AG09319 (cell line): ENCODE measurements around the gene TFB2M.

Source experiments
- DNase-seq: peaks from one replicate; pipeline ENCODE4 v3.0.0-alpha.2; 2010; ENCODE audit warnings: low read depth; ENCODE audit errors: extremely low read depth
- TF ChIP-seq, protein P1 (sequence below): IDR thresholded peaks from 2 replicates; pipeline ENCODE4 v1.5.1; 2011; ENCODE audit warnings: low read depth, mild to moderate bottlenecking, inconsistent platforms, low read length, moderate library complexity

Gene TFB2M

DNA sequence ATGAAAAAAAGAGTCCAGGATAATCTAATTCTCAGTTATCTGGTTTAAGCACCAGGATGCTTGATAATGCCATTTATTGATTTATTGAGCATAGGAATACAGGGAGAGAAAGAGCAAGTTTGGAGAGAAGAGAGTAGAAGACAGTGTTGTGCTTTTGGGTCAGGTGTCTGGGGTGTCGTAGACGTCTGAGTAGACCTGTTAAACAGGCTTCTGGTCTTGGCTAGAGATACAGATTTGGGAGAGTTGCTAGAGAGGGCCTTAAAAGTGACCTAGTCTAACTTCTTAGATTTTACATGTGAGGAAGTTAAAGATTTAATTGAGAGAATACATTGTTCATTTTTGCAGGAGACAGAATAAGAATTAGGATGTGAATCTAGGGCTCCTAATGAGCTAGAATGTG, 34.5 kb upstream of the TFB2M start:
- no peak for DNase-seq

DNA sequence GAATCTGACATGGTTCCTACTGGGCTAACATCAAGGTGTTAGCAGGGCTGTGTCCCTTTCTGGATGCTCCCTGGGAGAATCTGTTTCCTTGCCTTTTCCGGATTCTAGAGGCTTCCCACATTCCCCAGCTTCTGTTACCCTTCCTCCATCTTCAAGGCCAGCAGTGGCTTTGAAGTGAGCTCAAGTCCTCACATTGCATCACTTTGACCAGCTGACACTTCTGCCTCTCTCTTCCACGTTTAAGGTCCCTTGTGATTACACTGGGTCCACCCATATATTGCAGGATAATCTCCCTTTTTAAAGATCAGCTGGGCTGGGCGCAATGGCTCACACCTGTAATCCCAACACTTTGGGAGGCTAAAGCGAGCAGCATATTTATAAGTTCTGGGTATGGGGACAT, 33.3 kb upstream of the TFB2M start:
- TF ChIP-seq, protein P1, sequence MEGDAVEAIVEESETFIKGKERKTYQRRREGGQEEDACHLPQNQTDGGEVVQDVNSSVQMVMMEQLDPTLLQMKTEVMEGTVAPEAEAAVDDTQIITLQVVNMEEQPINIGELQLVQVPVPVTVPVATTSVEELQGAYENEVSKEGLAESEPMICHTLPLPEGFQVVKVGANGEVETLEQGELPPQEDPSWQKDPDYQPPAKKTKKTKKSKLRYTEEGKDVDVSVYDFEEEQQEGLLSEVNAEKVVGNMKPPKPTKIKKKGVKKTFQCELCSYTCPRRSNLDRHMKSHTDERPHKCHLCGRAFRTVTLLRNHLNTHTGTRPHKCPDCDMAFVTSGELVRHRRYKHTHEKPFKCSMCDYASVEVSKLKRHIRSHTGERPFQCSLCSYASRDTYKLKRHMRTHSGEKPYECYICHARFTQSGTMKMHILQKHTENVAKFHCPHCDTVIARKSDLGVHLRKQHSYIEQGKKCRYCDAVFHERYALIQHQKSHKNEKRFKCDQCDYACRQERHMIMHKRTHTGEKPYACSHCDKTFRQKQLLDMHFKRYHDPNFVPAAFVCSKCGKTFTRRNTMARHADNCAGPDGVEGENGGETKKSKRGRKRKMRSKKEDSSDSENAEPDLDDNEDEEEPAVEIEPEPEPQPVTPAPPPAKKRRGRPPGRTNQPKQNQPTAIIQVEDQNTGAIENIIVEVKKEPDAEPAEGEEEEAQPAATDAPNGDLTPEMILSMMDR = no peak
- no peak for DNase-seq

More for the DNA sequence above, 34.5 kb upstream of the TFB2M start:
- TF ChIP-seq, protein P1 = no peak

GRCh38 chr1:246597971-246598370, 31.9 kb upstream of the TFB2M start:
- TF ChIP-seq, protein P1 = no peak
- DNase-seq = no peak

- TF ChIP-seq, protein P1 = no peak
- peak; percentile 69 for DNase-seq
Measured at GRCh38 chr1:246597340-246597739, 31.3 kb upstream of the TFB2M start.

- TF ChIP-seq, protein P1 = no peak
- DNase-seq = no peak
Measured at GRCh38 chr1:246595146-246595545, 29.1 kb upstream of the TFB2M start.

- TF ChIP-seq, protein P1 = no peak
- peak; percentile 92 for DNase-seq
Measured at GRCh38 chr1:246592695-246593094, 26.6 kb upstream of the TFB2M start.

DNA sequence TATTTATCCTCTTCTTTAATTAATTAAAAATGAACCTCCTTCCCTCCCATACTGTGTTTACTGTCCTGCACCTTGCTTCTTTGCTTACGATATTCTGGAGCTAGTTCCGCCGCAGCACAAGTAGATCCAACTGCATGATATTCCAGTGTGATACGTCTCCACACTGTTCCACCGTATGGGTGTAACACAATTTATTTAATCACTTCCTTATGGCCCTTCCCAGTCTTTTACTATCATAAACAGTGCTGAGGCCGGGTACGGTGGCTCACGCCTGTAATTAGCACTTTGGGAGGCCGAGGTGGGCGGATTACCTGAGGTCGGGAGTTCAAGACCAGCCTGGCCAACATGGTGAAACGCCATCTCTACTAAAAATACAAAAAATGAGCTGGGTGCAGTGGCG, 25.9 kb upstream of the TFB2M start:
- TF ChIP-seq, protein P1 = no peak
- no peak for DNase-seq
